Stimulated activated CD8-positive, alpha-beta memory T cell treated with anti-CD3 and anti-CD28 coated beads, Interleukin-7, amount 100 ng/mL, for 4 hours (primary cell): ENCODE results near the gene MAP2K6.

ENCODE experiments used
- DNase-seq, 2 donors: peaks; one replicate each; pipeline ENCODE4 v3.0.0-alpha.2; 2020; ENCODE audit warnings: low read depth in 2 of 2

MAP2K6 gene

DNA sequence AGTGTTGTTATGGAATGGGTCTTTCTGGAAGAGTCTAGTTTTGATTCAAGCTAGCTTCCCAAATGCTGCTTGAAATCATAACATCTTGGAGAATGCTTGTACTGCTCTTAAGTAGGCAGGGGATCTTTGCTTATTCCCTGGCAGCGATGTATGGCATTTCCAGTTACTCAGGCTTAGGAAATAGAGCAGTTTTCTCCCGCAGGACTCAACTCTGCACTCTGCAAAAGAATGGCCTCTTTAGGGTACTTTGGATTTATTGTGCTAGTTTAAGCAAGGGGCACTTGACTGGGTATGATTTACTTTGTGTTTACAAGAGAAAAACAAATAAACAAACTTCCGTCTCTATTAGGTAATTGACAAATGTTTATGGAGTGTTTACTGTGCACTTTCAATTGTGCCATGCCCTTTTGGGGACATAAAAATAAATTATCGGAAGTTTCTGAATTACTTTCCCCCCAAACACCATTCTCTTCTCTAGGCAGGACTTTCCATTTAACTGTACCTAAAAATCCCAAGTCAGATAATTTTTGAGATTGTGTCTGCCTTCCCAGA lies 164.0 kb downstream of the MAP2K6 start:
- DNase-seq: no peak

GRCh38 chr17:69579961-69580677 lies 165.6 kb downstream of the MAP2K6 start:
- no peak for DNase-seq

DNA sequence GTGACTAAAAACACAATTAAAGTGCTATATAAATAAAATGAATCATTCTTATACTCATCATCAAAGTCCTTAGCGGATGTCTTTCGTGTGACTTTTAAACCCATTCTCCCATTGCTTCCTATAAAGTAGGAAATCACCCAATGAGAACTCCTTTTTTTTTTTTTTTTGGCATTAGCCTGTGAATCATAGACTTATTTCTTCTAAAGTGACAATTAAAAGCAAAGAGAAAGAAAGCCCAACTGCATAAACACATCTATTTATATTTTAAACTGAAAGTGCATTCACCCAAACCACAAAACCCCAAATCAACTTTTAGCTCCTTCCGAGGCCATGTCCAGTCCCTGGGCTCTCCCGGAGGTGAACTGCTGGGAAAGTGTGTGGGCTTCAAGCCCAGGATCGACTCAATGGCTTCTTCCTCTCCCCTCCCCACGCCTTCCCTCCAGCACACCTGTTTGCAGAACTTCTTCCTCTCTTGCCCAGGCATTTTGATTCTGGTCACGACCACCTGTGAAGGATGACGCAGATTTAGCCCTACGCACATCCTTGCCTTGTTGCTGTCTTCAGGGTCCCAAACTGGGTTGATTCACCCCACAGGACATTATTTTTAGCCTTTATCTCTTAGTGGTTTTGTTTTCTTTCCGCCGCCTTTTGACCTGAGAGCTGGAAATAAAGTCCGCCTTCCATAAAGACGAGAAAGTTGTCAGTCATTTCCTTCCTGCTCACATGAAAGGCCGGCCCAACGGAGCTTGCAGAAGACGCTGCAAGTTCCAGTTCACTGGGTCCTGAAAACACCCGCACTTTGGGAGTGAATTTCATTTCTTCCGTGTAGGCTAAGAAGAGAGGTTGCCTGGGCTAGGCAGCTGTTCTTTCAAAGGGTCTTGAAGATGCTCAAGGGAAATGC lies 166.8 kb downstream of the MAP2K6 start:
- DNase-seq: peak in 1 of 2 donors; percentile 2

GRCh38 chr17:69588316-69588715 lies 173.8 kb downstream of the MAP2K6 start:
- DNase-seq: no peak

- DNase-seq: no peak
These were observed 174.3 kb downstream of the MAP2K6 start for GRCh38 chr17:69588827-69589239.

DNA sequence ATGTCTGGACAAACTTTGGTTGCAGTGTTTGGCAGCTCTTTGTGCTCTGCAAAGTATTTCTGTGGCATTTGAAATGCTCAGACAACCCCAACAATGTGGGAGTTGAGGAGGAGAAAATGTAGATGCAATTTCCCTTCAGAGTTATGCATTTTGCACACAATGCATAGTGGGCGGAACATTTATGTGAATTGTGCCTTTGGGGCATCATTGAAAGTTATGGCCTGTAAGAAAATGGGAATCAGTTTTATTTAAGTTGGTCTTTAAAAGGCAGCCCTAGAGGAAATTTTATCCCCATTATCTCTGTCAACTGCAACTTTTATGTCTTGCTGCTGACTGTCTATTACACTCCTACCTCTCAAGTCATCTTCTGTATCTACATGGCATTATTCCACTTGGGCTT lies 176.2 kb downstream of the MAP2K6 start:
- no peak for DNase-seq

DNA sequence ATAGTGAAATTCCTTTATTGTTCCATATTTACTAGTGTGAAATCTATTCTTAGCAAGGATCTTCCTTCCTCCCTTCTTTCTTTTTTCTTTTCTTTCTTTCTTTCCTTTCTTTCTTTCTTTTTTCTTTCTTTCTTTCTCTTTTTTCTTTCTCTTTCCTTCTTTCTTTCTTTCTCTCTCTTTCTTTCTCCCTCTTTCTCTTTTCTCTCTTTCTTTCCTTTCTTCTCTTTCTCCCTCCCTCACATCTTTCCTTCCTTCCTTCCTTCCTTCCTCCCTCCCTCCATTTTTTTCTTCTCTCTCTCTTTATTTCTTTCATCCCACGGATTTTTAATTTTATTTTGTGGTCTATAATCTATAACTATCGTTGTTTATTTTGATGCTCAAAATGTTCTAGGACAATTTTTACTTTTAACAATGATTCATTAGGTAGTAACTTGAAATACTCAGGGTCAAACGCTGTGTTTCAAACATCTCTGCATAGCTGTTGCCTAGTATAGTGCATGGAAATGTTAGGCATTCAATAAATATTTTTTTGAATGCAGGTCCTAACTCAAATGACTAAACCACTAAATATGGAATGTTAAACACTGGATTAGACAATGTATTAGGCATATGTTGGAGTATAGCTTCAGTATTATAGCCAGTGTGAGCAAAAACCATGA lies 178.3 kb downstream of the MAP2K6 start:
- no peak for DNase-seq

GRCh38 chr17:69593351-69593715 lies 178.8 kb downstream of the MAP2K6 start:
- DNase-seq: no peak

DNA sequence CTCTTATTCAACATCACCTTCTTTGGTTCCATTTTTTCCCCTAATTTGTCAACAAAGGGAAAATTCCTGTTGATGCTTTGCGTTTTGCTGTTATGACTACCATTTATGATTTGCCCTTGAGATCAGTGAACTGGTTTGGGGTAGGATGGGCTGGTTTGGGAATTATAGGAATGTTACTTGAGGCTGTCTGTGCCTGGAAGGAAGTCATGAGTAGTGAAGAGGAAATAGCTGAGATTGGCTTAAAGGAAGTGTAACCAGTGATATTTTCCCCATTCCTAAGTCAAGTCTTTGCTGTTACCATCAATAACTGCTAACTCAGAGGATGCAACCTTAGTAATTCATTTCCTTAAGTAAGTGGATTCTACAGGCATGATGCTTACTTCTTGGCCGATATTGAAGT lies 179.2 kb downstream of the MAP2K6 start:
- no peak for DNase-seq

- DNase-seq: no peak
These were observed 180.1 kb downstream of the MAP2K6 start for GRCh38 chr17:69594641-69595040.

- no peak for DNase-seq
These were observed 181.6 kb downstream of the MAP2K6 start for GRCh38 chr17:69596141-69596540.

GRCh38 chr17:69597898-69598692 lies 183.6 kb downstream of the MAP2K6 start:
- DNase-seq: no peak

GRCh38 chr17:69602972-69603371 lies 188.5 kb downstream of the MAP2K6 start:
- no peak for DNase-seq
